Activated T-cell treated with anti-CD3 and anti-CD28 coated beads for 4 hours (primary cell): Measurements from ENCODE around the gene HOXA11.

Experiments used
- DNase-seq: peaks from one replicate; pipeline ENCODE4 v3.0.0-alpha.2; 2020

Gene HOXA11

DNA sequence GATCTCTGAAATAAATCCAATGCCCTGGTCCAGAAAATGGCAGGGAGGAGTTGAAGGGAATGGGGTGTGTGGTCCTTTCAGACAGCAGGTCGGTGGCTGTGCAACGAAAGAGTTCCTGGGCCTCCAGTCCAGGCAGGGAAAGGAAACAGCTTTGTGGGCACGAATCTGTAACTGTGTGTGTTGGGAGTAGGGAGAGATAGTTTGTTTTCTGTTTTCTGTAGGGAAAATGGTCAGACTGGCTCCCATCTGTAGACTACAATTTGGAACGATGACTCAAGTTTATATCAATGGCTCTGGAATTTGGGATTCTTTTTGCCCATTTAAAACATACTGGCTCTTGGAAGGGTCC, 17.1 kb downstream of the HOXA11 start:
- no peak for DNase-seq

DNA sequence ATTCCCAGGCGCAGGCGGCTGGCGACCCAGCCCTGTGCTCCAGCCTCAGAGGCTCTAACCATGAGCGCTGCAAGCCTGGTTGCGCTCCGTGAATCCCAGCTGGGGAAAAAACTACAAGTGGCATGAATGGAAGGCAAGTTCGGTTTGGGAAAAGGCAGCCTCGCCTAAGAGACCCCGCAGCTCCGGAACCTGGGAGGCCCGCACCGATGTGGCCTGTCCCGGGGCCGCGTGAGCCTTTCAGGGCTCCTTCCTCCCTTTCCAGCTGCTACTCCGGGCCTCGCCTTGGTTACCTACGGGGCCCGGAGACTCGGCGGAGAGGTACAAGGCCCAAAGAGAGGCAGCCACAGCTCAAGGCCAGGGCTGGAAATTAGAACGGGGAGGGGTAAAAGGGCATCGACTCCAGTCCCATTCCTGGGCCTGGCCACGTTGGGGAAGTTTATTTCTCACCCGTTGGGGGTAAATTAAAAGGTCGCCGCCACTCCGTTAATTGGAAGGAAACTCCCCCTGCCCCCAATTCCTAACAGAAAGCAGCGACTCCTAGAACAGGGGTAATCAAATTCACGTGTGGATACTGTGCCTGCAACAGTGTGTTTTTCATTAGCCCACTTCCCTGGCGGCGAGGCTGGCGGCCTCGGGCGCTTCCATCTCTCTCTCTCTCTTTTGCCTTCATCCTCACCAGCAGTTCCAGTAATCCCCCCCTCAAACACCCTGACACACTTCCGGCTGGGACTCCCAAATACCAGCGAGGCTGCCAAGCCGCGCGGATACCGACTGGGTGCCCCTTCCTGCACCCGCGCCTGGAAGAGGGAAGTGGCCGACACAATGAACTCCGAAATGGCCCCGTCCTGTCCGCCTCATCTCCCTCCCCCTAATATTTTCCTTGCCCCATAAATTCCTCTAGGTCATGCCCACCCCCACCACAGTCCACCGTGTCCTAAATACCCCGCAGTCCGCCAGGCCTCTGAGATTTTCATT, 18.2 kb downstream of the HOXA11 start:
- DNase-seq: no peak

DNA sequence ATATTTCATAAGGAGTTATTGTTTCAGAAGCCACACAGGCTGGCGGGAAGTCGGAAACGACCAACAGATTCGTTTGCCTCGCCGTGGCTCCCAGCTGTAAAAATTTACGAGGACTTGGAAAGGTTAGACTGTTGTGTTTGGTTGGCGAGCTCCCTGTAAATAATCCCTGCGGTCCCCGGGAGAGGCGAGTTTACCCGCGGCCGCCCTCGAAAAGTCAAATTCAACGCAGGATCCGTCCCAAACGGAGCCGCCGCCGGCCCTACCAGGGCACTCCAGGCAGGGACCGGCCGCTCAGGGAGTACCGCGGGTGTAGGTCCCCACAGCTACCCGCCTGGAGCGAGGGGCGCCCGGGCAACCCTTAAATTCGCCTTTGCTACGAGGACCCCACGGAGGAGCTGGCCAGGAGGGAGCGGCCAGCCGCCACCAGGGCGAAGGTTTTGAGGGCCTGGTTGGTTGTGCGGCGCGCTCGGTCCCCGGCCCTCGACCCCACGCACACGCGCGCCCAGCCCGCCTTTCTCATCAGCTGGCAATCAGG, 19.0 kb downstream of the HOXA11 start:
- DNase-seq: no peak

DNA sequence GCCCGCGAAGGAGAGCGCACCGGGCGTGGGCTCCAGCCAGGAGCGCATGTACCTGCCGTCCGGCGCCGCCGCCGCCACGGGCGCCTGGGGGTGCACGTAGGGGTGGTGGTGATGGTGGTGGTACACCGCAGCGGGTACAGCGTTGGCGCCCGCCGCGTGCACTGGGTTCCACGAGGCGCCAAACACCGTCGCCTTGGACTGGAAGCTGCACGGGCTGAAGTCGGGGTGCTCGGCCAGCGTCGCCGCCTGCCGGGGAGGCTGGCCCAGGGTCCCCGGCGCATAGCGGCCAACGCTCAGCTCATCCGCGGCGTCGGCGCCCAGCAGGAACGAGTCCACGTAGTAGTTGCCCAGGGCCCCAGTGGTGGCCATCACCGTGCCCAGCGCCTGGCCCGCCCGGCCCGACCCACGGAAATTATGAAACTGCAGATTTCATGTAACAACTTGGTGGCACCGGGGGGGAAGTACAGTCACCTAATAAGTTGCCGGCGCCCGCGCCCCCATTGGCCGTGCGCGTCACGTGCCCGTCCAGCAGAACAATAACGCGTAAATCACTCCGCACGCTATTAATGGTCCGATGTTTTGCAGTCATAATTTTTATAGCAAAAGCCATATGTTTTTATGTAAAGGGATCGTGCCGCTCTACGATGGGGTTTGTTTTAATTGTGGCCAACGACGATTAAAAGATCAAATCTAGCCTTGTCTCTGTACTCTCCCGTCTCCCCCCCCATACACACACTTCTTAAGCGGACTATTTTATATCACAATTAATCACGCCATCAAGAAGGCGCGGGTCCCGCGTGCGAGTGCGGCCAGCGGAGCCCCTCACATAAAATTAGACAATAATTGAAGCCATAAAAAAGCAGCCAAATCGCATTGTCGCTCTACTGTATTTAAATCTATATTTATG, 19.7 kb downstream of the HOXA11 start, which contains the start of gene HOXA9:
HOXA9 (minus strand) TSS at position 449 of the 907 bp plus-strand sequence; CDS start at position 369, 80 bp downstream.
- DNase-seq: no peak

DNA sequence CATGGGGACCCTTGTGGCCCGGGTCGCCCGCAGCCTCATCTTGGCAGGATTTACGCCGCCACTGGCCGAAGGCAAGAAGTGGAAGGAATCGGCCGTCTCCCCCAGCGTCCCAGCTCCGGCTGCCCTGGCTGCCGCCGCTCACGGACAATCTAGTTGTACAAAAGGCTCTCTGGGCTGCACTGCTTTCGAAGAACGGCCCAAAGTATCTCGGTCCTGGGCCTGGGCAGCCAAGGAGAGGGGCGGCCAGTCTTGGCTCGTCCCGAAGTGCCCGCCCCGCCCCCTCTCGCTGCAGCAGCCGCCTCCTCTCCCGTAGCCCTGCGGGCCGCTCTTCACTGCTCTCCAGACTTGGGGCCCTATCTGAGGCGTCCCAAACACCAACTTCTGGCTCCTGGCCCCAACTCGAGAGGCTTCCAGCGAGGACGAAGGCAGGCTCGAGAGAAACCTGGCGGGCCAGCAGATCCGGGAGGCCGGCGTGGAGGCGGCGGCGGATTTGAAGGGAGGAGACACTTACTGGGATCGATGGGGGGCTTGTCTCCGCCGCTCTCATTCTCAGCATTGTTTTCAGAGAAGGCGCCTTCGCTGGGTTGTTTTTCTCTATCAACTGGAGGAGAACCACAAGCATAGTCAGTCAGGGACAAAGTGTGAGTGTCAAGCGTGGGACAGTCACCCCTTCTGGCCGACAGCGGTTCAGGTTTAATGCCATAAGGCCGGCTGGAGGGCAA, 20.5 kb downstream of the HOXA11 start:
- DNase-seq: no peak

DNA sequence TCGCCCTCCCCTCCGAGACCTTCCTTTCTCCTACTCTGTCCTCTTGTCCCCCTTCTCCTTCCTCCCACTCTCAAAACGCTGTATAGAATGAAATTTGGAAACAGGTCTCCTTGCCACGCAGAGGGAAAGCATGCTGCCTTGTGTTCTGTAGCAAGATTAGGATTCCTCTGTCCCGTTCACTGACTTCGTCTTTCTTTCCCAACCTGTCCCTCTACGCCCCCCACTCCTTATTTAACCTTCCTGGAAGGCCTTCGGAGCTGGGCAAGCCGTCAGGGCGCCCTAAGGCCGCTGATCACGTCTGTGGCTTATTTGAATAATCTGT, 21.0 kb downstream of the HOXA11 start:
- no peak for DNase-seq

DNA sequence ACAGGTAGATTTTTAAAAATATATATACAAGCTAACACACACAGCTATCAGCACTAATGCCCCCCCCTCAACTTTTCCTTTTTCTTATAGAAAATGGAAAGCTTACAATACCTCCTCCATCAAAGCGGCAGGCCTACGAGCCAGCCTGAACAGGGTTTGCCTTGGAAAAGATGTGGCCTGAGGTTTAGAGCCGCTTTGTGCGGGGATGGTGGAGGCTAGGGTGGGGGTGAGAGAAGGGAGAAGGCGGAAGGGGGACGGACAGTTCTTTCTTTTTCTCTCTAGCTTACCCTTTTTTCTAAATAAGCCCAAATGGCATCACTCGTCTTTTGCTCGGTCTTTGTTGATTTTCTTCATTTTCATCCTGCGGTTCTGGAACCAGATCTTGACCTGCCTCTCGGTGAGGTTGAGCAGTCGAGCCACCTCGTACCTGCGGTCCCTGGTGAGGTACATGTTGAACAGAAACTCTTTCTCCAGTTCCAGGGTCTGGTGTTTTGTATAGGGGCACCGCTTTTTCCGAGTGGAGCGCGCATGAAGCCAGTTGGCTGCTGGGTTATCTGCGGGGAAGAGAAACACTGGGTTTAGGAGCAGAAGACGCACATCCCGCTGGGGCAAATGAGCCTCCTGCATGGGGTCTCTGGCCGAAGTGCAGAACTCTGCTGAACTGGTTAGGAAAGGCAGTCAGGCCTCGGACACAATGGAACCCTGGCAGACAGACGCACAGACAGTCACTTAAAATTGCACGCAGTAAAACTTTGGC, 21.6 kb downstream of the HOXA11 start:
- no peak for DNase-seq

DNA sequence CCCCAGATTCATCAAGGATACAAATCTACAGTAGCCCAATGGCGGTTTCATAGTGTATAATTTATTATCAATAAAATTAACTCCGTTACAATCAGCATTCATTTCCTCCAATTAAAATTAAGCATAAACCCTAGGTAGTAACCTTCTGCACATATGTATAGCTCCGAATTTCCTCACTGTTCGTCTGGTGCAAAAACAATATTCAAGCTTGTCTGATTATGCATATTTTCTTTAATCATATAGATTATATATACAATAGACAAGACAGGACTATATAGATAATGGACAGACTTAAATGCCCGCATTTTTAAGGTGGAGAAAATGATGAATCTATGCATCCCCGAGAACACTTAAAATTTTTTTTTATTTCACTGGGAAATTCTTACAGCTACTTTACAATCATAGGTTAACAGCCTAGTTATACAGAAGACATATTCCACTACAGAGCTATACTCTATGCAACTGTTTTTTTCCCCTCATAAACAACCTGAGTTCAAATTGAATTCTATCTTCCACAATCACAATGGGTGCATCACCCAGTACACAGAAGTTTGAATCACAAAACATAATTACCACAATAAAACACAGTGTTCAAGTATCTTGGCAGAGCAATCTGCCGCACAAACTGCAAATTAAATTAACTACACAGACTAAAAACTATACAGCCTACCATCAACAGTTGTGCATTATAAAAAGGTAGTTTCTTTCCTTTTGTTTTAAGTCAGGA, 22.3 kb downstream of the HOXA11 start:
- no peak for DNase-seq

DNA sequence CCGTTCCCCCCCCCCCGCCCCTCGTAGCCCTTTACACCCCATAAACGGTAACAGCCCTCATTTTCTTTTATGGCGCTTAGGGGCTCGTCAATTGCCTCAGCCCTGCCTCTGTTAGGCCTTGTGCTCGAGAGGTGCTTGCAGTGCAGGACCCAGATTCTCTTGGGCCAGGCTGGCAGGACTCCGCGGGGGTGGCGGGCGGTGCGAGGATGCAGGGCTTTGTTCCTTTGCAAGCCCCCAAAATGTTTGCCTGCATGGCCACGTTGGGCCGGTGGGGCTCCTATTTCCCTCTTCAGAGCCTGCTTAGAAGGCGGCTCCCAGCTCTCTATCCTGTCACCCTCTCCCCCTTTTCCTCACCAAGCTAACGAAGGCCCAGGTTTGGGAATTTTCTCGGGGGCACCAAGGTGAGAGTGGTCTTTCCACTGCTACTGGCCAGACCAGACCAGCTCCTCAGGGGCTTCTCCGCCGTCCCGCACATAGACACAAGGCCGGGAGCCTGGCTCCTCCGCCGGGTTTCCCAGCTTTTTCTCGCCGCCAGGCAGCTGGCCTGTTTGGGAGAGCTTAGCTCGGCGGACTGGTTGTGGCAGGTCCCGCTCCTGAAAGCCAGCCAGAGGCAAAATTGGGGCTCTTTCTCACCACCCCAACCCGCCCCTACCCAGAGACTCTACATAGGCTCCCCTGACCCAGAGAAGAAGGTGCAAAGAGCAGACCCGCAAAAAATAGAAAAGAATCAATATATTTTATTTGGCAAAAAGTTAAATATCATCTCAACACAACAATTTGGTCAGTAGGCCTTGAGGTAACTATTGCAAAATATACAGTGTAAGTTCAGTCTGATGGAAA, 23.1 kb downstream of the HOXA11 start:
- DNase-seq: no peak

DNA sequence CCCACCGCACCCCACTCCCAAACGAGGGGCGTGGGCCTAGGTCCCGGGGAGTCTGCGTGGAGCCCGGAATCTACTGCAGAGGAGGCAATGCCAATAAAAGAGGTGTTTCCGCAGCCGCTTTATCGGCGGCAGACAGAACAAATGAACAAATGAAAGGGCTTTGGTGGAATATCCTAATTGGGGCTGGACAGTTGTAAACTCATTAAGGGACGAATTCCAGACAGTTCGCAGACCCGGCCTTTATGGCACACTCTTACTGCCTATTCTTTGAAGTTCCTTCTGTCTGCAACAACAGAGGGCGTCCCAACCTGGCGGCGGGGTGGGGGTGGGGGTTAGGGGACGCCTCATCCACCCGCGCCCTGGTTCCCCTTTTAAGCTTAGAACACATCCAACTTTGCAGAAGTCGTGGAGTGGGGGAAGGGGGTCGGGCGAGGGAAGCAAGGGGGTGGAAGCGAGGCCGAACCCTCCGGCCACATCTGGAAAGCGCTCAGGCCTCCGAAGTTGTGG, 23.8 kb downstream of the HOXA11 start:
- no peak for DNase-seq

DNA sequence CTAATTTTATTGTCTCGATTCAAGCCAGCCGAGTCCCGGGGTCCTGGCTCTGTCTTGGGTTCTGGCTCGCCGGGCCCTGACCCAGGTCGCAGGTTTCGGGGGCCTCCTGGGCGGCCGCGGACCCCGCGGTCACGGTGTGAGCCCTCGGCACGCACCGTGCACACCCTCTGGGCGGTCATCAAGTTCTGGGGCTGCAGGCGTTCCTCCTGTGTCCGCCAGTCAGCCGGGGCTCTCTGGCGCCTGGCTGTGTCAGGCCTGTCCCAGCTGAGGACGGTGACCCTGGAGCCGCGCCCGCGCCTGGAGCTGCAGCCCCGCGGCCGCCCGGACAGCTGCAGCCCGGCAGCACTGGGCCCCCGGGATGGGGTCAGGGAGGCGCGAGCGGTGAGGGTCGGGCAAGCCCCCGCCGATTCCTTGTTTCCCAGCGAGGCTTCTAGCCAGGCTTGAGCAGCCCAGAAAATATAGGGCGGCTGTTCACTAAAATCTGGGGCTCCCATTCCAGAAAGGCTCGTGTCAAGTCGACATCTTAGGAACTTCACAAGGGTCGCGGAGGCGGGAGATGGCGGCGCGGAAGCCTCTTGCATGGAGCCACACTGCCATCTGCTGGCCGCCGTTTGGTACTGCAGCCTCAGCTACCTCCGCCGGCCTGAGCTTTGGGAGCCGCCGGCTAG, 24.4 kb downstream of the HOXA11 start:
- DNase-seq: peak; percentile 81

DNA sequence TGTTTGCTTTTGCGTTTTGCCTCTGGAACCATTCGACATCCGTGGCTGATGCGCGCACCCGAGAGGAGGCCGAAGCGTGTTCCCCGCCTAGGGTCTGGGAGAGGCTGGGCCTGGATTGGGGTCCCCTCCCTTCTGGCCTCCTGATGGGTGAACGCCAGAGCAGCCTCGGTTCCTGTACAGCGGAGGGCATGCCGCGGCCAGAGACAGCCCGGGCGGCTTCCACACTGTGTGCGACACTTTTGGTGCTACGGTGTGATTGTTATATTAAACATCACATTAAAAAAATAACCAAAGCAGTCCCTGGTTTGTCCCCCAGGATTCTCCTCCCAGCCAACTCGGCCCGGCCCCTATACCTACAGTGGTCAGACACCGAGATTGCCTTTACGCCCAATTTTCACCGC, 24.9 kb downstream of the HOXA11 start:
- DNase-seq: no peak

DNA sequence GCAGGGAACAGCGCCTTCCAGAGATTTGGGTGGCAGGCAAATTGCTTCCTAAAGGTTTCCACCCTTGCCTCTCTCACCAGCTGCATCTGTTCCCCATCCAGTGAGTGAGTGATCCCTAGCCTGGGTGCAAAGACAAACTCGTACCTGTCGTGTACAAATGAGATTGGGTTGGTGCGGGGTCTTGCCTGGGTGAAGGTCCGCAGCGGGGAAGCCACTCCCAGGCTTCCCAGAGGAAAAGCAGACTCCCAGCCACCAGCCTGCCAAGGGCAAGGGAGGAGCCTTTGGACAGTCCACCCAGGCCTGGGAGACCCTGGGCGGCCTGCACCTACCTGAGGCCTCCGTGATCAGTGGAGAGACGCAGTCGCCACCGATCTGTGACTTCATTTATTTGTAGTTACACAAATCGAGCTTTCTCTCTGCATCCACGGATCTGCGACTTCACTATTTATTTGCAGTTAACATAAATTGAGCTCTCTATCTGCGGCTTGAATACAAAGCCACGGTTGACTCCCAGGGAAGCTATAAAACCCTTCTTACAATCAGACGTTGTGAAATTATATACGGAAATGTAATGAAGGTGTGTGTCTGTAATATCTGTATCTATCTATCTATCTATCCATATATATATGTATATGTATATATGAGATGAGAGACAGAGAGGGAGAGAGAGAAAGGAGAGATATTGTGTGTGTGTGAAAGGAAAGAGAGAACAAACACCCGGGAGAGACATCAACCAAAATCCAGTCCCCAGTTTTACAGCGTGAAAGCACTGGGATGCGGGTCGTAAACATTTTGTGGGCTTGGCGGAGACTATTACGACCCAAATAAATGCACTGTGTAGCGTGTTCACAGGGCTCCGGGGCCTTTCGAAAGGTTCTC, 25.5 kb downstream of the HOXA11 start:
- no peak for DNase-seq

DNA sequence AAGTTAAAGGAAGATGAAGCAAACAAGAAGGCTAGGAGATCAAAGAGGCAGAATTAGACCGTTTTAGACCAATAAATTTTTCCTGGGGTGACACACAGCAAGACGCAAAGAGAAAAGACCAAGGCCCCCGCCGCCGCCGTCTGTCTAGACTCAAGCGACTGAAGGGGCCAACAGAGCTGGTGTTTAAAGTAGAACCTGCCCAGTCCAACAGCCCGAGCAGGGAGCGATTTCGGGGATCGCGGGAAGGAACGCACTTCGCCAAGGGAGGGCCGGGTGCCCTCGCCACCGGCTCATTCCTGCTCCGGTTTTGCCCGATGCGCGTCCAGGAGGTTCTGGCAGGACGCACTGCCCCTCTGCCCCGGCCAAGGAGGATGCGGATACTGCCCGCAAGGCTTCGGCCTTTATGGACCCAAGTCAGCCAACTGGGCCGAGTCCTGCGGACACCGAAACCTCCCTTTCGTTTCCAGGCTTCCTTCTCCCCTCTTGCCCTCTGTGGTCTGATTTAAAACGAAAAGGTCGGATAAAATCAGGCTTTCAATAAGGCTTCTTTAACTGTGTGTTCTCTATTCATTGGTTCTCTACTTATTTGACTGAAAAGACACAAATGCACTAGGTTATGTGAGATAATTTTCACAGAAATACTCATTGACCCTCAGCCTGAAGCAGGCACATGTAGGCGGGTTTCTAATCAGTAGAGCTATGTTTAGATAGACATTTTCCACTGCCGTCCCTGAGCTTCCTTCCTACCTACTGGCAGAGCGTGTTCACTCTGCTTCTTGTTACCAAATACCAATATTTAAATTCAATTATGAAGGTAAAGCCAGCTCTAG, 26.4 kb downstream of the HOXA11 start:
- no peak for DNase-seq

DNA sequence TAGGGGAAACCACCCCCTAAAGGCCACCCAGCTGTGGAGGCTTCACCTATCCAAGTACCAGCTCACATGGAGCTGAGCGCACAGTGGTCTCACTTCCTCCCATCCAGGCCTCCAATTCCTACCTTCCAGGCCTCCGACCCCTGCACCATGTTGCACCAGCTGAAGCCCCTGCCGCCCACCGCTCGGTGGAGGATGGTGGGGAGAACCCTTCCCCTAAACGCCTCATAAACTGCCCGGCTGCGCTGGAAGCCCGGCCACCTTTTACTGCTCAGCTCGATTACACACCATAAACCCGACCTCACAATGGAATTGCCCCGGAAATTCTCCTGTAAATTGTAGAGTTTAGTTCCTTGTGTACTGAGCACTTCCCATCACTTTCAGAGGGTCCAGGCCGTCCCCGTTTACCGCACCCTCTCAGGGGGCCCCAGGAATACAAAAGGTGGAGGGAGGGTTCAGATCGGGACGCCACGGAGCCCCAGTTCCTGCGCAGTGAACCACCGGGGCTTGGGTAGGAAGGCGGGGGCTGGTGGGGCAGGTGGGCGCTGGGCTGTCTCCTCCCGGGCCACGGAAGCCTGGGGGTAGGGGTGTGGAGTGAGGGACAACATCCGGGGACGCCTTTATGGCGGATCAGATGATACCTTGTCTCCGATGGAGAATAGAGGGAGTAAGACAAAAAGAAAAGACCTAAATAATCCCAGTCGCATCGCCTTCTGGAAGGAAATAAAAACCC, 27.2 kb downstream of the HOXA11 start:
- no peak for DNase-seq

DNA sequence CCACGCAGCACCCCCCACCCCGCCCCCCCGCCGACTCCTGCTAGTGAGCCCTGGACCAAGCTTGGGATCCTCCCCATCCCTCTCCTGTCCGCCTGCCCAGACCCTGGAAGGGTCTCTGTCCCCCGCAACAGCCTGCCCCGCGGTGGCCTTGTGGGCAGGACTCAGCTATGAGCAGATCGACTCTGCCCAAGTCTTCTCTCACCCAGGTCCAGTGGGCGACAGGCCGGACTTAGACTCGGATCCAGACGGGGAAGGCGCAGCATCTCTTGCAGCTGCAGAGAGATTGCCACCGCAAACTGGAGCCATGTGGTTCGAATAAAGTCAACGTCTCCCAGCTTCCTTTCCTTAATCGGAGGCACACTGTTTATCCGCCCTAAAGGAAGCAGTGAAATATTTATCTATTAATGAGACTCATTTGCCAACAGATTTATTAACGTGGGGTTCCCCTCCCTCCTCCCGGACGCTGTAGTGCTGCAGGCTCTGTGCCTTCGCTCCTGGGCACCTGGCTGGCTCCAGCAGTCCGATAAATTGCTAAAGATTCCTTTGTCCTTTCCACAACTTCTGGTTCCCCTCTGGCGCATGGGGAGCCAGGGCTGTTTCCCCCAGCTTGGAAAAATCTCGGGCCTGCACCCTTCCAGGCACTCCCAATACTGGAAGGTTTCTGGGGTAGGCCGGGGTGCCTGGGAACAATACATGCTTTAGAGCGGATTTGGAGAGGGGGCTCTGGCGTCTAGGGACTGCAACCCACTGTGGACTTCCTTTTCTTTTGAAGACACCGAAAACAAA, 27.9 kb downstream of the HOXA11 start:
- DNase-seq: no peak
